ENCODE results near the gene GVQW3. TPM values are rescaled to one million over a fixed set of nuclear protein-coding genes. Genes with fewer than 3 reads are reported as not detected.

The GVQW3 gene
- total RNA-seq, 1 donor from 2014 or later, result 0.79 TPM

DNA sequence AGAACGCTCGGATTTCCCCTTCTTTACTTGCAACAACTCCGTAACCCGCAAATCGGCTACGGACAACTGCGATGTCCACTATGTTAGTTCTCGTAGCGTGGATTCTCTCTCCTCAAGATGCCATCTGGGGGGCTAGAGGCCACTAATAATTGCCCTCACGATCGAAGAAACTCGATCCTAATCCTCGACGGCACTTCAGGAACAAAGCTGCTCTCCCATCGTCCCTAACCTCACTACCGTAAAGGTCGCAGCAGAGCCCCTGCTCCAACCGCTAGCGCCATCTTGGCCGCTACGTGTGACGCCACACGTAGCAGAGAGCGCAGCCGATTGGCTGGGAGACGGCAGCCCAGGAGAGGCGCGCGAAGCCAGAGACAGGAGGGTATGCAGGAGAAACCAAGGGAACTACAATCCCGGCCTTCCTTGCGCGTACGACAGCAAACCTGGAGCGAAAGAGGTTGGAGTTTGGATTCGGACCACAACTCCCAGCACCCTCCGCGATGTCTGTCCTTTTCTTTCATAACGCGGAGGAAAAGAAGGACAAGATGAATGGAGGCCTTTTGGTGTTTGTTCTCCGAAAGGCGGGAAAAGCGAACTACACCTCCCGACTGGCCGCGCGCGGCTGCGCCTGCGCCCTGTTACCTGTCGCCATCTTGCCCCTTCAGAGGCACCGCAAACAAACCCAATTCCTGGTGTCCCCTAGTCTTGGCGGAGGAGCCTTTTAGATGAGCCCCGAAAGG lies 63.4 kb downstream of the GVQW3 start, which contains the start of gene EMSY:
TSS of gene EMSY (plus strand) at position 635 of the 737 bp plus-strand sequence. CDS start 1,921 bp downstream, outside the sequence.
- DNase-seq (ENCODE audit: low read depth, low spot score), result peak; percentile 99

DNA sequence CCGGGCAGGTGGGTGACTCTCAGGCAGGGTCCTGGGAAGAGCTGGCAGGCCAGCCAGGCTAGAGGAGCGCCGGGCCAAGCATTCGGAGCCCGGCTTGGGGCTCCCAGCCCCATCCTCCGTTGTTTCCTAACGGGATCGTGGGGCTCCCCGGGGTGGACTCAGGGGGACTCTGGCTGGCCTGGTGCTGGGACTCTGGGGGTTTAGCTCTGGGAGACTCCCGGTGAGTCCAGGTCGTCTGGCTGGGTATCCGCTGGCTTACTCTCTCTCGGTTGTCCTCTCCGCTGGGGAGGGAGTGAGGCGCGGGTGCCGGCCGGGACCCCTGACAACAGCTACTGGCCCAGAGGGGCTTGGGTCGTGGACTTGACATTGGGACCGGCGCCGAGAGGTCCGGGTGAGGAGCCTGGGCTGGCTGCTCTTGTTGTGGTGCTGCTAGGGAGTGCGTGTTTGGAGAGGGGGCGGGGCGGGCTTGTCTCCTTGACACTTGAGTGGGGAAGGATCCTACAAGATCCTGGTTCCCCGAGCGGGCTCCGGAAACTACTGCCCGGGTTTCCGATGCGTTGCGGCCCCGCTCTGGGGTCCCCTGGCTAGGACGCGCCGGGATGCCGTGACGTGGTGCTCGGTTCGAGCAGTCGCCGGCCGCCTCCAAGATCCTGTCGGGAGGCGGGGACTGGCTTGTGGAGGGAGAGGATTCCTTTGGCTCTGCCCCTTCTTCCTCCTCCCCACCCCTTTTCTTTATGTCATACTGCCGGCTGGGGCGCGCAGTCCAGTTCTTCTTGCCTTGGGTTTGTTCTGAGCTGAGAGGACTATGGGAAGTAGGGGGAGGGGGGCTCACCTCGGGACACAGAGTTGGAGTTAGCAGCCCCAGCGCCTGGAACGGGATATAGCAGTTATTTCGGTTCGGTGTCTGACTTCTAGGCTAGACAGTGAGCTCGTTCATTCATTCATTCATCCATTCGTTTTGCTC lies 64.3 kb downstream of the GVQW3 start:
- DNase-seq (ENCODE audit: low read depth, low spot score), result peak; percentile 74

DNA sequence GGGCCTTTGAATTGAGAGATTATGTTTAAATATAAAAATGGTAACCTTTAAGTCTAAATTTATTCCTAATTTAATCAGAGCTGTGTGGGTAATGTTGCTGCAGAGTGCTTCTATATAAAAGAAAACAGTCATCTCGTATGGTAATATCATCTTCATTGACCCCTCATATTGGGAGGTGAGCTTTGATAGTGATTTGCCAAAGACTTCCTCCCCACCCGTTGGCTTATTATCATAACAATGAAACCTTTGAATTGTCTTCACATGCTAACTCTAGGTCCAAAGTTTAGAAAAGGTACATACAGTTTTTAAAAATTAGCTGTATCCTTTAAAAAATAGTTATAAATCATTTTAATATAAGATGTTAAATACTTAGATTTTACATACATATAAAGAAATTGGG lies 67.4 kb downstream of the GVQW3 start:
- no peak for DNase-seq (ENCODE audit: low read depth, low spot score)

DNA sequence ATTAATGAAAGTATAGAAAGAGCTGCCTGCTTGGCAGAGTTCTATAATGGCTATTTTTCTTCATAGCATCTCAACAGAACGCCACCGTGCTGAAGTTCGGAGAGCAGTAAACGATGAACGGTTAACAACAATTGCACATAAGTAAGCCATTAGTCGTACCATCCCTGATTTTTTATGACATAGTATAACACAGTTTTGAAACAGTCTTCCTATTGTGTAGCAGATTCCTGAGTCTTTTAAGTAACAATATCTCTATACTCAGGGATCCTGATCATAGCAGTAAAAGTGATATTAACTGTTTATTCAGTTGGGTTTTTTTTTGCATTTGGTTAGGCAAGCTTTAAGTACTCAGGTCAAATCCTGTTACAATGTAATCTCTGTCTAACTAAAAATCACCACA lies 72.1 kb downstream of the GVQW3 start:
- no peak for DNase-seq (ENCODE audit: low read depth, low spot score)

DNA sequence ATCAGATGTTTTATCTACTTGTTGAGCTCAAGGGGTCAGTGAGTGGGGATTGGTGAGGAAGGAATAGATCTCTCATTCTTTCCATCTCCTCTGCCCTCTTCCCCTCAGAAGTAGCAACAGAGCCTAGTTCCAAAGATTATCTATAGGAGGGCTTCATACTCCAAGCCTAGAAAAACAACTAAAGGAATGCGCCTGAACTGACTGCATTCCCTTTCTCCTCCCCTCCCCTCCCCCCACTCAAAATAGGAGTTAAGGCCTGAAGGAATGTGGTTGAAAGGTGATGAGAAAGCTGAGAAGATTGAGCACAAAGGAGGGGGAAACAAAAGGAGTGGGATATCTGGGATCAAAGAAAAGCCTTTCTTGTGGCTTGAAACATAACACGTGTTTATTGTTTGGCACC lies 74.2 kb downstream of the GVQW3 start:
- DNase-seq (ENCODE audit: low read depth, low spot score), result no peak

DNA sequence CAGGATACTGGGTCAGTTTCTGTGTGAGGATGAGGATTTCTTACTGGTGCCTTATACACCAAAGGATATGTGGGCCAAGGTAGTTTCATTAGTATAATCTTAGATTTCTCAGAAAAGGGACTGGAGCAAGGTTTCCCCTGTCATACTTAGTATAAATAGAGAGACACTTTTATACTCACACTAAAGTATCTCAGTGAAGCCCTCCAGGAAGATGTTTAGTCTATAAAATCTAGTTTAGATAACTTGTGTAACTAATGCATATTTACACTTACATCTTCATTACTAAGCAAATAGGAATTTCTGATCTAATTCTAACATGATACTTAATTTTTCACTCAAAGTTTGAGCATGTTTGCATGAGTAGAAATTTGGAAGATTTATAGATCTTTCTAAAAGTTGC lies 74.8 kb downstream of the GVQW3 start:
- no peak for DNase-seq (ENCODE audit: low read depth, low spot score)

DNA sequence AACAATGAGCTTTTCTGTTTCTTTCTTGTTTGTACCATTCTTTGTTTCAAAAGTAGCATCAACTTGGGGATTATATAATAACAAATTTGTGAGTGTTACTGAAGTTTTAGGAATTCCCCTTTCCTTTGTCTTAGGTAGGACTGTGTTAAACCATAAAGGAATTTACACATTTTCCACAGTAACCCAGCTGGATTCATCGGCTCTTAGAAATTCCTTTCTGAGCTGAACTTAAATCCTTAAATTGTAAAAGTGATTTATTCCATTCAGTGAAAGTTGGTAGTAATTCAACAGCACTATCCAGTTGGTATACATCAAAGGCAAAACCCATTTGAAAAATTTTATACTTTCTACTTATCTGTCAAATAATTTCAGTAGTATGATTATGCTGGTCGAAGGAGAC lies 75.4 kb downstream of the GVQW3 start:
- no peak for DNase-seq (ENCODE audit: low read depth, low spot score)

Other genes starting within 250 kb of the GVQW3 start
- gene WNT11, start 174.8 kb upstream of the GVQW3 start, total RNA-seq, result not detected in 2 replicates
- 45.2 and 51.6 TPM in 2 replicates for gene THAP12, start 191 bp upstream of the GVQW3 start, total RNA-seq
- gene EMSY, start 63.7 kb downstream of the GVQW3 start, total RNA-seq, result 9.4 and 12.3 TPM in 2 replicates